AG04449 (cell line): ENCODE measurements around the gene VPS54.

Experiments
- CTCF ChIA-PET: fragments of 350-600 bp; formaldehyde crosslinking; extraction: SDS; loops from one replicate; lab custom pipeline; 2021; ENCODE audit warnings: antibody characterized with exemption; lab: Yijun Ruan, JAX
- POLR2A ChIA-PET: fragments of 400-600, 350-600 bp; formaldehyde crosslinking; extraction: SDS; loops from one replicate; lab custom pipeline; 2020; ENCODE audit warnings: antibody characterized with exemption, inconsistent platforms; lab: Yijun Ruan, JAX
- DNase-seq: peaks from one replicate; pipeline ENCODE4 v3.0.0-alpha.2; 2010; ENCODE audit warnings: low read depth, low spot score
- H3K4me3 ChIP-seq: 2 replicates; pipeline ENCODE4 v1.5.1; 2011; ENCODE audit warnings: low read depth, mild to moderate bottlenecking, control low read depth, low read length
- CTCF ChIP-seq: IDR thresholded peaks from one replicate; pipeline ENCODE4 v1.5.1; 2011; ENCODE audit warnings: mild to moderate bottlenecking, moderate library complexity, low read length, control low read depth, inconsistent platforms; ENCODE audit not compliant: insufficient read depth; ENCODE audit errors: missing control alignments

The VPS54 gene

GRCh38 chr2:64062840-64063239 lies 43.6 kb upstream of the VPS54 start:
- DNase-seq: peak; percentile 29
- TF ChIP-seq CTCF: no peak
- CTCF ChIA-PET: interaction anchor here (1.1 to 3.0 kb wide), 4 partner anchors 13 to 269 kb away, joined by 3 to 16 read pairs (median 5); no protein-coding TSS in a partner anchor
- POLR2A ChIA-PET: no interaction called here
- no peak overlapping the region for H3K4me3 ChIP-seq

- H3K4me3 ChIP-seq: no peak overlapping the region
- POLR2A ChIA-PET: no interaction called here
- CTCF ChIA-PET: interaction anchor here (0.6 to 2.1 kb wide), 4 partner anchors 9 to 429 kb away, joined by 3 to 9 read pairs (median 3); no protein-coding TSS in a partner anchor
- no peak for DNase-seq
- no peak for TF ChIP-seq CTCF
These were observed 40.0 kb upstream of the VPS54 start for GRCh38 chr2:64059270-64059669.

GRCh38 chr2:64056021-64056420 lies 36.8 kb upstream of the VPS54 start:
- ChIA-PET POLR2A (no interaction called here), CTCF (interaction anchor here (0.6 to 5.1 kb wide), 3 partner anchors 85 to 273 kb away, joined by 3 to 46 read pairs (median 6); no protein-coding TSS in a partner anchor)

GRCh38 chr2:64054161-64054915 lies 35.1 kb upstream of the VPS54 start:
- POLR2A ChIA-PET: interaction anchor here (1.0 kb wide), 1 partner anchor 31 kb away, joined by 3 read pairs; no protein-coding TSS in a partner anchor

More at GRCh38 chr2:64056021-64056420, 36.8 kb upstream of the VPS54 start:
- TF ChIP-seq CTCF: no peak
- no peak for DNase-seq
- no peak overlapping the region for H3K4me3 ChIP-seq

GRCh38 chr2:64052463-64053241 lies 33.4 kb upstream of the VPS54 start:
- no peak for TF ChIP-seq CTCF
- CTCF ChIA-PET: interaction anchor here (0.6 to 10.7 kb wide), 3 partner anchors 259 to 507 kb away, joined by 3 to 272 read pairs (median 136); no protein-coding TSS in a partner anchor
- H3K4me3 ChIP-seq: no peak overlapping the region
- POLR2A ChIA-PET: no interaction called here
- DNase-seq: no peak

More at GRCh38 chr2:64054161-64054915, 35.1 kb upstream of the VPS54 start:
- H3K4me3 ChIP-seq: no peak overlapping the region
- CTCF ChIA-PET: interaction anchor here (1.0 to 10.7 kb wide), 5 partner anchors 8 to 429 kb away, joined by 3 to 136 read pairs (median 5); no protein-coding TSS in a partner anchor
- TF ChIP-seq CTCF: no peak
- no peak for DNase-seq
